K562 (cell line): ENCODE results near the gene CBFA2T2. TPM values are rescaled to one million over a fixed set of nuclear protein-coding genes. Genes with fewer than 3 reads are reported as not detected.
A peak's percentile ranks its signal among the peaks of the same experiment; 100 is the strongest.

Experiments used
- ATAC-seq: fragments of 200-7000 bp; cut with Tn5 transposase; 3 replicates; pipeline ENCODE4 v1.9.1; 2020; ENCODE audit warnings: moderate library complexity
- BruUV-seq: library from RNA; stranded (reverse); fragments of 400-500 nt; replicated peaks from 2 replicates; lab custom pipeline; 2021; lab: Mats Ljungman, UMichigan
- CTCF ChIA-PET: fragments of 300-600 bp; formaldehyde crosslinking; extraction: SDS; loops from one replicate; lab custom pipeline; 2021; ENCODE audit warnings: low intra/inter-chr PET ratio; lab: Yijun Ruan, JAX
- POLR2A ChIA-PET: fragments of 300-600, 350-650 bp; sonication (Branson Sonifier 250); formaldehyde crosslinking; extraction: SDS; loops from one replicate; lab custom pipeline; 2021; ENCODE audit warnings: antibody characterized with exemption, inconsistent platforms; lab: Yijun Ruan, JAX
- DNase-seq, 4 experiments: peaks; one replicate each; pipeline versions ENCODE4 v3.0.0 to v3.0.0-alpha.2; 2011 to 2018; ENCODE audit warnings: low spot score in 3 of 4, mixed read lengths in 3 of 4; ENCODE audit errors: extremely low read depth in 1 of 4
- FAIRE-seq: peaks from 2 replicates; lab custom pipeline; 2011; peaks lifted over from hg19 to GRCh38; lab: Jason Lieb, UNC
- H2AFZ ChIP-seq: 2 replicates; pipeline ENCODE4 v1.6.0; 2011; ENCODE audit warnings: low read depth, low read length, control low read depth, inconsistent platforms
- H3K27ac ChIP-seq: fragments of 200-600 bp; 3 replicates; pipeline ENCODE4 v1.8.0; 2011; ENCODE audit warnings: low read depth, mild to moderate bottlenecking, control low read depth, inconsistent platforms, low read length, moderate library complexity, mixed read lengths; ENCODE audit errors: extremely low read depth
- H3K27me3 ChIP-seq, 2 experiments: fragments of 300-600 bp in 1 of 2; 2 replicates in 1 of 2; 3 replicates in 1 of 2; pipeline versions ENCODE4 v1.6.0 to v1.8.0; 2011; ENCODE audit warnings: inconsistent platforms in 2 of 2, low read length in 2 of 2, mild to moderate bottlenecking in 1 of 2, mixed read lengths in 1 of 2, moderate library complexity in 1 of 2; ENCODE audit not compliant: control insufficient read depth in 2 of 2, insufficient read depth in 2 of 2
- H3K36me3 ChIP-seq: fragments of 300-600 bp; 3 replicates; pipeline ENCODE4 v1.8.0; 2011; ENCODE audit warnings: mild to moderate bottlenecking, low read length, inconsistent platforms; ENCODE audit not compliant: control insufficient read depth, insufficient read depth
- H3K4me1 ChIP-seq, 2 experiments: fragments of 200-600 bp in 1 of 2; replicated peaks in 1 of 2; 2 replicates in 1 of 2; 3 replicates in 1 of 2; pipeline versions ENCODE4 v1.5.1 to v1.8.0; 2011; ENCODE audit warnings: inconsistent platforms in 2 of 2, low read length in 2 of 2, mild to moderate bottlenecking in 1 of 2, mixed read lengths in 1 of 2, moderate library complexity in 1 of 2; ENCODE audit not compliant: control insufficient read depth in 2 of 2, insufficient read depth in 2 of 2
- H3K4me2 ChIP-seq: 2 replicates; pipeline ENCODE4 v1.6.1; 2011; ENCODE audit warnings: low read length, control low read depth, inconsistent platforms, mixed read lengths; ENCODE audit not compliant: insufficient read depth
- H3K4me3 ChIP-seq: fragments of 200-600 bp; sonication (generic), shearing (Covaris generic); 2 replicates; pipeline ENCODE4 v1.5.1; 2016; ENCODE audit warnings: control low read depth, inconsistent platforms
- H3K79me2 ChIP-seq: fragments of 200-600 bp; 3 replicates; pipeline ENCODE4 v1.8.0; 2011; ENCODE audit warnings: low read length, inconsistent platforms; ENCODE audit not compliant: control insufficient read depth, insufficient read depth
- H3K9ac ChIP-seq, 2 experiments: 2 replicates each; pipeline versions ENCODE4 v1.6.0 to v1.6.1; 2011; ENCODE audit warnings: low read depth in 2 of 2, low read length in 2 of 2, control low read depth in 1 of 2, inconsistent platforms in 1 of 2, mild to moderate bottlenecking in 1 of 2, mixed read lengths in 1 of 2; ENCODE audit not compliant: insufficient read depth in 1 of 2
- H3K9me1 ChIP-seq: one replicate; pipeline ENCODE4 v1.6.0; 2011; ENCODE audit warnings: inconsistent platforms, mild to moderate bottlenecking, low read length, moderate library complexity; ENCODE audit not compliant: control insufficient read depth, insufficient read depth
- H3K9me3 ChIP-seq: replicated peaks from 2 replicates; pipeline ENCODE4 v1.5.1; 2011; ENCODE audit warnings: low read depth, low read length, inconsistent platforms; ENCODE audit not compliant: control insufficient read depth, insufficient read depth
- H4K20me1 ChIP-seq: replicated peaks from 2 replicates; pipeline ENCODE4 v1.6.1; 2011; ENCODE audit warnings: low read length, inconsistent platforms, mixed read lengths; ENCODE audit not compliant: control insufficient read depth, insufficient read depth
- CBFA2T3 ChIP-seq: fragments of 450-650 bp; IDR thresholded peaks from 2 replicates; pipeline ENCODE4 v1.6.1; 2017
- CTCF ChIP-seq, 3 experiments: IDR thresholded peaks in 2 of 3; conservative IDR thresholded peaks in 1 of 3; 2 replicates each; pipeline ENCODE4 v1.5.1; 2011 to 2012; ENCODE audit warnings: low read length in 3 of 3, mild to moderate bottlenecking in 3 of 3, control low read depth in 2 of 3, improper control_type of control experiment in 1 of 3, inconsistent platforms in 1 of 3, low read depth in 1 of 3, mixed read lengths in 1 of 3, moderate library complexity in 1 of 3; ENCODE audit not compliant: insufficient read depth in 2 of 3
- KAT7 ChIP-seq: sonication (generic); formaldehyde crosslinking; IDR thresholded peaks from 2 replicates; pipeline ENCODE4 v1.8.0; 2022; ENCODE audit warnings: missing genetic modification reagents, mild to moderate bottlenecking, borderline replicate concordance
- NR2C2 ChIP-seq, 2 experiments: fragments of 200-800 bp in 1 of 2; sonication (Bioruptor generic) in 1 of 2; sonication (generic) in 1 of 2; formaldehyde crosslinking in 1 of 2; IDR thresholded peaks; 2 replicates each; pipeline versions ENCODE4 v1.6.1 to v1.8.0; 2016 to 2022; ENCODE audit warnings: mild to moderate bottlenecking in 1 of 2, missing compliant biosample characterization in 1 of 2, missing genetic modification characterization in 1 of 2, missing genetic modification reagents in 1 of 2
- POLR2AphosphoS2 ChIP-seq: IDR thresholded peaks from 2 replicates; pipeline ENCODE4 v1.6.1; 2012; ENCODE audit warnings: low read length, improper control_type of control experiment
- REST ChIP-seq, 2 experiments: fragments of 450-650 bp; formaldehyde crosslinking in 1 of 2; IDR thresholded peaks; 2 replicates each; pipeline versions ENCODE4 v1.4.0 to v1.6.1; 2014 to 2020; ENCODE audit warnings: mild to moderate bottlenecking in 2 of 2, borderline replicate concordance in 1 of 2, low read depth in 1 of 2
- SMARCA5 ChIP-seq: fragments of 450-650 bp; IDR thresholded peaks from 2 replicates; pipeline ENCODE4 v1.6.1; 2016
- SOX6 ChIP-seq: fragments of 450-650 bp; IDR thresholded peaks from 2 replicates; pipeline ENCODE4 v1.6.1; 2014; ENCODE audit warnings: mild to moderate bottlenecking
- U2AF1 ChIP-seq: fragments of 200-400 bp; formaldehyde crosslinking; optimal IDR thresholded peaks from 2 replicates; pipeline ENCODE3; 2017; ENCODE audit warnings: mild to moderate bottlenecking, low read depth, low read length, moderate library complexity
- ZKSCAN1 ChIP-seq: fragments of 150-350 bp; IDR thresholded peaks from 2 replicates; pipeline ENCODE4 v1.6.1; 2016; ENCODE audit warnings: low read depth, low read length
- WGBS: fragments of 100-300 bp; shearing (Covaris generic); methylation state at CpG from one replicate; pipeline ENCODE4 v1.1.6; 2016; ENCODE audit warnings: low coverage, mixed read lengths; ENCODE audit not compliant: insufficient coverage; ENCODE audit errors: missing lambda C conversion rate; 5-methylcytosine and 5-hydroxymethylcytosine counted together
- in situ Hi-C: fragments of 300-500 bp; cut with MboI; formaldehyde crosslinking; loops from 4 replicates; pipeline ENCODE4 v1.15.0; 2018; ENCODE audit warnings: inconsistent platforms, mixed read lengths
- intact Hi-C: fragments of 100-400 bp; cut with micrococcal nuclease; formaldehyde crosslinking; loops from 2 replicates; pipeline ENCODE4 v1.14.2; 2022
- polyA plus RNA-seq, 8 experiments: library from polyadenylated mRNA; depleted of rRNA in 4 of 8; stranded (reverse) in 5 of 8; unstranded in 3 of 8; fragments of >200 nt; fragmentation: Nextera tagmentation in 2 of 8; fragmentation: Illumina TruSeq in 1 of 8; extraction: Ambion mirVana in 2 of 8; extraction: Trizol in 1 of 8; gene quantifications; 2 replicates each; pipeline versions ENCODE4 v1.2.1 to v1.2.3, GENCODE V29; 2011 to 2014; ENCODE audit warnings: inconsistent platforms in 1 of 8, missing spikeins in 1 of 8
- total RNA-seq, 7 experiments: library from RNA; depleted of rRNA in 6 of 7; stranded (reverse); fragments of >200 nt in 6 of 7; fragmentation: Illumina TruSeq in 2 of 7; extraction: Trizol in 2 of 7; gene quantifications; 2 replicates each; pipeline versions ENCODE4 v1.2.1 to v1.2.3, GENCODE V29; 2011 to 2021; ENCODE audit warnings: low replicate concordance in 1 of 7

CBFA2T2 gene
- total and polyA plus RNA-seq, 9 of the 15 experiments (the other 6 are each of a cell fraction or from before 2014, with no cell fraction given): 0.27 to 9.6 (median 5.8) TPM

DNA sequence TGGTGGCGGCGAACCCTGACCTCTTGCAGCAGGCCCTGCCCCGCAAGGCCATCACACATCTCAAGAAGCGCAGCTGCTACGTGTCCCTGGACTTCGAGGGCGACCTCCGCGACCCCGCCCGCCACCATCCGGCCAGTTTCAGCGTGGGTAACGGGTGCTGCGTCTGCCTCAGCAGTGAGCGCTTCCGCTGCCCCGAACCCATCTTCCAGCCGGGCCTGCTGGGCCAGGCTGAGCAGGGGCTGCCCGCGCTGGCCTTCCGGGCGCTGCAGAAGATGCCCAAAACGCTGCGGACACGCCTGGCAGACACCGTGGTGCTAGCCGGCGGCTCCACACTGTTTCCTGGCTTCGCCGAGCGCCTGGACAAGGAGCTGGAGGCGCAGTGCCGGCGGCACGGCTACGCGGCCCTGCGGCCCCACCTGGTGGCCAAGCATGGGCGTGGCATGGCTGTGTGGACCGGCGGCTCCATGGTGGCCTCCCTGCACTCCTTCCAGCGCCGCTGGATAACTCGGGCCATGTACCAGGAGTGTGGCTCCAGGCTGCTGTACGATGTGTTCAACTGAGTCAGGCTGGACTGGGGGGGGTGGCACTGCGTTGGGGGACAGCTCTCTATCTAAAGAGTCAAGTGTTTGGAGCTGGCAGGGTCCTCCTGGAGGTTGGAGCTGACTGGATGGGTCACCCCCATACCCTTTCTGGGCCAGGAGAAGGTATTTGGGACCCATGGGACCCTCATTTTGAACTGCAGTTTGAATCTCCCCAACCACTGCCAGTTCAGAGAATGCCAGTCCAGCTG lies 178.0 kb downstream of the CBFA2T2 start:
- DNase-seq (peak; percentile 56 to 69 (median 60)), FAIRE-seq (no peak), ATAC-seq (peak; percentile 14)
- ChIA-PET CTCF (interaction anchor here (0.9 kb wide), 1 partner anchor 210 kb away, joined by 4 read pairs; no protein-coding TSS in a partner anchor), POLR2A (interaction anchor here (0.6 to 5.4 kb wide), 6 partner anchors 12 to 400 kb away, joined by 3 to 51 read pairs (median 3); partner anchors contain the start of gene CBFA2T2)
- Histone ChIP-seq H3K36me3 (peaks cover 54% of the 10 kb centered on the region), H3K9ac (no peak overlapping the region; a peak in 1 of 4 replicates), H3K9me1 (peaks cover 5% of the 10 kb centered on the region), H4K20me1 (peaks cover 7% of the 10 kb centered on the region; the same call in 1 of the 2 replicates), H3K79me2 (peaks cover 28% of the 10 kb centered on the region), H3K27ac (no peak overlapping the region), H2AFZ (no peak overlapping the region), H3K27me3 (no peaks in the 10 kb centered on the region), H3K4me1 (peaks cover 24 to 63% of the 10 kb centered on the region in 2 experiments), H3K4me3 (no peak overlapping the region), H3K4me2 (no peak overlapping the region), H3K9me3 (no peaks in the 10 kb centered on the region)
- intact Hi-C loops: loop anchor here (2.0 kb wide), 1 partner anchor 65 kb away; no protein-coding TSS in a partner anchor
- no TSS peak for BruUV-seq
- 97% methylated on average over 26 of the region's 47 CpGs for WGBS
- in situ Hi-C loops: loop anchor here (5.0 kb wide), 1 partner anchor 59 kb away; no protein-coding TSS in a partner anchor
- TF ChIP-seq ZKSCAN1 (peak; percentile 96), CTCF (IDR thresholded peaks at IDR 0.05 in 2 of 3, conservative IDR thresholded peaks at IDR 0.05 in 1 of 3; ENCODE audit: insufficient read depth in 2 of 3, low read depth in 1 of 3, low read length in 3 of 3) (peak; percentile 57 to 78 (median 77)), CBFA2T3 (no peak), REST (IDR thresholded peaks at IDR 0.05; ENCODE audit: borderline replicate concordance) (peak; percentile 26; the same call in 1 of the 2 replicates), REST (CRISPR knock-in tag; IDR thresholded peaks at IDR 0.05; ENCODE audit: low read depth) (no peak), U2AF1 (peak; percentile 55), NR2C2 (CRISPR knock-in tag; IDR thresholded peaks at IDR 0.05) (0 out of 2 replicates have a peak, but pooled peaks have one; percentile 47), NR2C2 (tag; IDR thresholded peaks at IDR 0.05) (no peak), SOX6 (no peak), SMARCA5 (no peak), POLR2AphosphoS2 (no peak), KAT7 (CRISPR knock-in tag) (0 out of 2 replicates have a peak, but pooled peaks have one; percentile 30)
